SU-DHL-6 (cell line): ENCODE measurements around the gene NELFB.

Experiments used
- H2AFZ ChIP-seq: fragments of 200-600 bp; sonication (generic); 2 replicates; pipeline ENCODE4 v1.6.1; 2014; ENCODE audit warnings: low read depth, mild to moderate bottlenecking, moderate library complexity, mixed read lengths, antibody characterized with exemption, low read length; ENCODE audit not compliant: severe bottlenecking
- H3F3A ChIP-seq: fragments of 200-600 bp; shearing (Covaris generic); 2 replicates; pipeline ENCODE4 v1.6.0; 2016; ENCODE audit warnings: antibody characterized with exemption, mild to moderate bottlenecking; ENCODE audit not compliant: insufficient read depth
- H3K27ac ChIP-seq: fragments of 200-600 bp; sonication (generic); 2 replicates; pipeline ENCODE4 v1.5.1; 2016; ENCODE audit warnings: low read depth, mild to moderate bottlenecking, low read length, moderate library complexity, mixed read lengths
- H3K27me3 ChIP-seq: fragments of 200-600 bp; sonication (generic), shearing (Covaris generic); 2 replicates; pipeline ENCODE4 v1.6.0; 2014; ENCODE audit warnings: mild to moderate bottlenecking, low read length
- H3K36me3 ChIP-seq: fragments of 200-600 bp; sonication (generic); 2 replicates; pipeline ENCODE4 v1.6.1; 2014; ENCODE audit warnings: mild to moderate bottlenecking, low read length, mixed read lengths
- H3K4me2 ChIP-seq: fragments of 300-600, 200-600 bp; shearing (Covaris generic), sonication (generic); 2 replicates; pipeline ENCODE4 v1.6.0; 2014; ENCODE audit warnings: low read length, low read depth, mild to moderate bottlenecking; ENCODE audit not compliant: poor library complexity, severe bottlenecking
- H3K4me3 ChIP-seq: fragments of 200-600 bp; sonication (generic); 2 replicates; pipeline ENCODE4 v1.5.1; 2014; ENCODE audit warnings: antibody characterized with exemption, low read length, mild to moderate bottlenecking, mixed read lengths; ENCODE audit not compliant: insufficient read depth, poor library complexity, severe bottlenecking
- H3K79me2 ChIP-seq: fragments of 200-600 bp; sonication (generic); 2 replicates; pipeline ENCODE4 v1.6.1; 2014; ENCODE audit warnings: mild to moderate bottlenecking, low read length, moderate library complexity; ENCODE audit not compliant: insufficient read depth
- H3K9ac ChIP-seq: fragments of 200-600 bp; sonication (generic); 2 replicates; pipeline ENCODE4 v1.7.0; 2014; ENCODE audit warnings: mild to moderate bottlenecking, low read length
- H3K9me2 ChIP-seq: fragments of 200-600 bp; sonication (generic); replicated peaks from 2 replicates; pipeline ENCODE4 v1.6.1; 2014; ENCODE audit warnings: low read length; ENCODE audit not compliant: insufficient read depth
- H3K9me3 ChIP-seq: fragments of 200-600 bp; sonication (generic); 2 replicates; pipeline ENCODE4 v1.6.1; 2014; ENCODE audit warnings: low read length, mixed read lengths; ENCODE audit not compliant: insufficient read depth
- H4K20me1 ChIP-seq: fragments of 200-600 bp; sonication (generic); 2 replicates; pipeline ENCODE4 v1.6.1; 2014; ENCODE audit warnings: low read depth, mild to moderate bottlenecking, antibody characterized with exemption, low read length, moderate library complexity, mixed read lengths
- EZH2phosphoT487 ChIP-seq: fragments of 200-600 bp; sonication (generic), shearing (Covaris generic); conservative IDR thresholded peaks from 2 replicates; pipeline ENCODE4 v1.6.1; 2018; ENCODE audit warnings: mild to moderate bottlenecking, antibody characterized with exemption, low read length, moderate library complexity, mixed read lengths
- TF ChIP-seq, protein P1 (sequence below): fragments of 200-600 bp; sonication (generic); IDR thresholded peaks from one replicate; pipeline ENCODE4 v1.5.1; 2017; ENCODE audit warnings: antibody characterized with exemption, mild to moderate bottlenecking, low read length, moderate library complexity; ENCODE audit not compliant: insufficient read depth, poor library complexity, severe bottlenecking

Gene NELFB

DNA sequence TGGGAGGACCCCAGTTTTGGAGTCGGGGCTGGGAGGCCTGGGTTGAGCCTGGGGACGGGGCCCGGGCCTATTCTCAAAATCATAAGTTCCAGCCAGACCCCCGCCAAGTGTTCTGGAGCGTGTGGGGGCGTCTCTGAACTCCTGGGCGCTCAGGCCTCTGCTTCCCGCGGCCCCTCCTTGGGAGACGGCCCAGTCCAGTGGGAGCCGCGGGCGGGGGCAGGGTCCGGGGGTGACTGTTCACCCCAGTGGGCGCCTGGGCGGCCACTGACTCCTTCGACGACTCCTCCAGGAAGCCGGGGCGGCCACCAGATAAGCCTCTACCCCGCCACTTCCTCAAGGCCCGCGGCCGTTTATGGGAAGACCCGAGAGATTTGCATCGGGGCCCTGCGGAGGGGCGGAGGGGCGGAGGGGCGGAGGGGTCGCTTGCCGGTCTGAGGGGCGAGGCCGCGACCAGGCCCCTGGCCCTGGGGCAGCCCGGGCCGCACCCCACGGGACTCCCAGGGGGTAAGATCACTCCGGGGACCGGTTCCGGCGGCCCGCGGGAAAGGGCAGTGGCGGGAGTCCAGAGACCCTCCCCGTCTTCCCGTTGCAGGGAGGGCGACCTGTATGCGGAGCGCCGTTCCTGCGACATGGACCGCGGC, 23.1 kb downstream of the NELFB start:
- H4K20me1 ChIP-seq, result no peaks in the 10 kb centered on the region
- H3K9ac ChIP-seq, result peak overlapping the region; percentile 55
- no peaks in the 10 kb centered on the region for H3K36me3 ChIP-seq
- peak overlapping the region; percentile 62 for H3K27ac ChIP-seq
- no peak for TF ChIP-seq EZH2phosphoT487
- TF ChIP-seq, protein P1, sequence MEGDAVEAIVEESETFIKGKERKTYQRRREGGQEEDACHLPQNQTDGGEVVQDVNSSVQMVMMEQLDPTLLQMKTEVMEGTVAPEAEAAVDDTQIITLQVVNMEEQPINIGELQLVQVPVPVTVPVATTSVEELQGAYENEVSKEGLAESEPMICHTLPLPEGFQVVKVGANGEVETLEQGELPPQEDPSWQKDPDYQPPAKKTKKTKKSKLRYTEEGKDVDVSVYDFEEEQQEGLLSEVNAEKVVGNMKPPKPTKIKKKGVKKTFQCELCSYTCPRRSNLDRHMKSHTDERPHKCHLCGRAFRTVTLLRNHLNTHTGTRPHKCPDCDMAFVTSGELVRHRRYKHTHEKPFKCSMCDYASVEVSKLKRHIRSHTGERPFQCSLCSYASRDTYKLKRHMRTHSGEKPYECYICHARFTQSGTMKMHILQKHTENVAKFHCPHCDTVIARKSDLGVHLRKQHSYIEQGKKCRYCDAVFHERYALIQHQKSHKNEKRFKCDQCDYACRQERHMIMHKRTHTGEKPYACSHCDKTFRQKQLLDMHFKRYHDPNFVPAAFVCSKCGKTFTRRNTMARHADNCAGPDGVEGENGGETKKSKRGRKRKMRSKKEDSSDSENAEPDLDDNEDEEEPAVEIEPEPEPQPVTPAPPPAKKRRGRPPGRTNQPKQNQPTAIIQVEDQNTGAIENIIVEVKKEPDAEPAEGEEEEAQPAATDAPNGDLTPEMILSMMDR, result no peak
- no peaks in the 10 kb centered on the region for H3K9me2 ChIP-seq
- no peaks in the 10 kb centered on the region for H3K79me2 ChIP-seq
- H2AFZ ChIP-seq, result no peak overlapping the region
- H3K4me3 ChIP-seq, result peak overlapping the region; percentile 47
- peaks cover 7% of the 10 kb centered on the region; the same call in 1 of the 2 replicates for H3F3A ChIP-seq
- peak overlapping the region; percentile 67 for H3K4me2 ChIP-seq
- H3K27me3 ChIP-seq, result no peaks in the 10 kb centered on the region
- H3K9me3 ChIP-seq, result no peaks in the 10 kb centered on the region

DNA sequence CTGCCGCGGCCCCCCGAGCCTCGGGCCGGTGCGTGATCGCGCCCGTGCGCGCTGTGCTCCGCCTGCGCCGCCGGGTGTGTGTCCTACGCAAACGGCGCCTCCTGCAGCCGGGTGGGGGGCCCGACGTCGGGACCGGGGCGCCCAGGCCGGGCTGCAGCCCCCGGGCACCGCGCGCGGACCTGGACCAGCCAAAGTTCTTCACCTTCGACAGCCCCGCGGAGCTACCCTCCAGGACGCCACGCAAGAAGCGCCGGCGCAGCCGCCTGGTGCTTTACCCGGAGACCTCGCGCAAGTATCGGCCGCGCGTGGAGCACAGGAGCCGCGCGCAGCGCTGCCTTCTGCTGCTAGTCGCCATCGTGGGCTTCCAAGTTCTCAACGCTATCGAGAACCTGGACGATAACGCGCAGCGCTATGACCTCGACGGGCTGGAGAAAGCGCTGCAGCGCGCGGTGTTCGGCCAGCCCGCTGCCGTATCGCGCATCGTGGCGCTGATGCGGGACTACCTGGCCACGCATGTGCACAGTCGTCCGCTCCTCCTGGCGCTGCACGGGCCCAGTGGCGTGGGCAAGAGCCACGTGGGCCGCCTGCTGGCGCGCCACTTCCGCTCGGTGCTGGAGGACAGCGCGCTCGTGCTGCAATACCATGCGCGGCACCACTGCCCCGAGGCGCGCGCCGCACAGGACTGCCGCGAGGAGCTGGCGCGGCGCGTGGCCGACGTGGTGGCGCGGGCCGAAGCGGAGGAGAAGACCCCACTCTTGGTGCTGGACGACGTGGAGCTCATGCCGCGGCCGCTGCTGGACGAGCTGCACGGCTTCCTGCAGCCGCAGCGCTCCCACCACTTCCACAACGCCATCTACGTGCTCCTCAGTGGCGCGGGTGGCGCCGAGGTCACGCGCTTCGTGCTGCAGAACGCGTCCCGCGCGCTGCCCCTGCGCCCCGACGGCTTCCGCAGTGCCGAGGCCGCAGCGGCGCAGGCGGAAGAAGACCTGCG, 23.9 kb downstream of the NELFB start:
- peaks cover 7% of the 10 kb centered on the region; the same call in 1 of the 2 replicates for H3F3A ChIP-seq
- no peak overlapping the region for H2AFZ ChIP-seq
- H4K20me1 ChIP-seq, result no peaks in the 10 kb centered on the region
- no peaks in the 10 kb centered on the region for H3K9me3 ChIP-seq
- no peaks in the 10 kb centered on the region for H3K79me2 ChIP-seq
- TF ChIP-seq, protein P1, result no peak
- TF ChIP-seq EZH2phosphoT487, result no peak
- H3K9me2 ChIP-seq, result no peaks in the 10 kb centered on the region
- no peaks in the 10 kb centered on the region for H3K36me3 ChIP-seq
- H3K27ac ChIP-seq, result no peak overlapping the region
- no peak overlapping the region for H3K9ac ChIP-seq
- H3K27me3 ChIP-seq, result no peaks in the 10 kb centered on the region
- H3K4me2 ChIP-seq, result no peak overlapping the region
- no peak overlapping the region for H3K4me3 ChIP-seq

GRCh38 chr9:137279741-137280473, 24.8 kb downstream of the NELFB start:
- Histone ChIP-seq H3K27me3 (no peaks in the 10 kb centered on the region), H4K20me1 (no peaks in the 10 kb centered on the region), H2AFZ (no peak overlapping the region), H3K27ac (no peak overlapping the region), H3K4me3 (no peak overlapping the region), H3K9me3 (no peaks in the 10 kb centered on the region), H3K36me3 (no peaks in the 10 kb centered on the region), H3K4me2 (no peak overlapping the region), H3K9ac (no peak overlapping the region), H3K79me2 (no peaks in the 10 kb centered on the region), H3K9me2 (no peaks in the 10 kb centered on the region), H3F3A (peaks cover 7% of the 10 kb centered on the region; the same call in 1 of the 2 replicates)
- no peak for TF ChIP-seq EZH2phosphoT487
- TF ChIP-seq, protein P1, result no peak
